ENCODE measurements around the gene FGF12.

DNA sequence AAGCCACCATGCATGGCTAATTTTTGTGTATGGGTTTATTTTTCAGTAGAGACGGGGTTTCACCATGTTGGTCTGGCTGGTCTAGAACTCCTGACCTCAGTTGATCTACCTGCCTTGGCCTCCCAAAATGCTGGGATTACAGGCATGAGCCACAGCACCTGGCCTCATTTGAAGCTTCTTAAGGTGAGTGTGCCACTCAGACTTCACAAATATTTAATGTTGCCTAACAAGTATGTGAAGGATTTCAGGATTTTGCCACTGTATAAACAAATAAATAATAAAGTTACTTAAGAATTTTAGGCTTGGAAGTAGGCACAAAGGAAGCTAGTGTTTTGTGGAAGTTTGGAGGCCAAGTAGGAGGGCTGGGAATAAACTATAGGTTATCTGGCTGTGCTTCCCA, 73.5 kb downstream of the FGF12 start:
- no peak for TF ChIP-seq POLR2A (IDR thresholded peaks at IDR 0.05)
- TF ChIP-seq, protein P1, sequence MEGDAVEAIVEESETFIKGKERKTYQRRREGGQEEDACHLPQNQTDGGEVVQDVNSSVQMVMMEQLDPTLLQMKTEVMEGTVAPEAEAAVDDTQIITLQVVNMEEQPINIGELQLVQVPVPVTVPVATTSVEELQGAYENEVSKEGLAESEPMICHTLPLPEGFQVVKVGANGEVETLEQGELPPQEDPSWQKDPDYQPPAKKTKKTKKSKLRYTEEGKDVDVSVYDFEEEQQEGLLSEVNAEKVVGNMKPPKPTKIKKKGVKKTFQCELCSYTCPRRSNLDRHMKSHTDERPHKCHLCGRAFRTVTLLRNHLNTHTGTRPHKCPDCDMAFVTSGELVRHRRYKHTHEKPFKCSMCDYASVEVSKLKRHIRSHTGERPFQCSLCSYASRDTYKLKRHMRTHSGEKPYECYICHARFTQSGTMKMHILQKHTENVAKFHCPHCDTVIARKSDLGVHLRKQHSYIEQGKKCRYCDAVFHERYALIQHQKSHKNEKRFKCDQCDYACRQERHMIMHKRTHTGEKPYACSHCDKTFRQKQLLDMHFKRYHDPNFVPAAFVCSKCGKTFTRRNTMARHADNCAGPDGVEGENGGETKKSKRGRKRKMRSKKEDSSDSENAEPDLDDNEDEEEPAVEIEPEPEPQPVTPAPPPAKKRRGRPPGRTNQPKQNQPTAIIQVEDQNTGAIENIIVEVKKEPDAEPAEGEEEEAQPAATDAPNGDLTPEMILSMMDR (IDR thresholded peaks at IDR 0.05): no peak
